ENCODE results near the gene COLEC11. TPM values are rescaled to one million over a fixed set of nuclear protein-coding genes. Genes with fewer than 3 reads are reported as not detected.

COLEC11 gene
- total and polyA plus RNA-seq, 2 of the 13 experiments (the other 11 are each of a cell fraction or from before 2014, with no cell fraction given): 1.5 to 3.0 TPM

DNA sequence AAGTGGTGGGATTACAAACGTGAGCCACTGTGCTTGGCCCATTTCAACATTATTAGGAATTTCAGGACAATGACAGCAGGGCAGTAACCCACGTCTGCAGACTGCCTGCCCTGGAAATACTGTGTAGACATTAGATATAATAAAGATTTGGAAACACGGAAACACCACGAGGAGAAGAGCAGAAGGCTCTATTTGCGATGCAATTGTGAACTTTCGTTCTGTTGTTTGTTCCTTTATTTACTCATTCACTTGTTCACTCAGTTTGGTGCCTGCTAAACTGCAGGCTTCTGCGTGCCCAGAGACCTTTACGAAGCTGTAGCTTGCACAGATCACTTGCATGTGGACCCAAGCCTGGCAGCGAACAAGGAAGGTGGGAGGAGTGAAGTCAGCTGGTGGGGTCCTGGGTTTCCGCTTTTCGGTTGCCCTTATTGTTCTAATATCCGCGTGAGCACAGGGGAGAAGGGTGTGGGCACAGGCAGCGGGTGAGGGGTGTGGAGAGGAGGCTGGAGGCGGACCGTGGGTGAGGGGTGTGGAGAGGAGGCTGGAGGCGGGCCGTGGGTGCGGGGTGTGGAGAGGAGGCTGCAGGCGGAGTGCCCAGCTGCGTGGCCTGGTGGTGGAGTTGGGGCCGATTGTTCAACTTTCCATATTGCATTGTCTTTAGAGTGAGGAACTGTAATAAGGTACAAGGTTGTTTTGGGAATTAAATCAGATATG, 3.4 kb downstream of the COLEC11 start (continued):
- TF ChIP-seq, protein P1, sequence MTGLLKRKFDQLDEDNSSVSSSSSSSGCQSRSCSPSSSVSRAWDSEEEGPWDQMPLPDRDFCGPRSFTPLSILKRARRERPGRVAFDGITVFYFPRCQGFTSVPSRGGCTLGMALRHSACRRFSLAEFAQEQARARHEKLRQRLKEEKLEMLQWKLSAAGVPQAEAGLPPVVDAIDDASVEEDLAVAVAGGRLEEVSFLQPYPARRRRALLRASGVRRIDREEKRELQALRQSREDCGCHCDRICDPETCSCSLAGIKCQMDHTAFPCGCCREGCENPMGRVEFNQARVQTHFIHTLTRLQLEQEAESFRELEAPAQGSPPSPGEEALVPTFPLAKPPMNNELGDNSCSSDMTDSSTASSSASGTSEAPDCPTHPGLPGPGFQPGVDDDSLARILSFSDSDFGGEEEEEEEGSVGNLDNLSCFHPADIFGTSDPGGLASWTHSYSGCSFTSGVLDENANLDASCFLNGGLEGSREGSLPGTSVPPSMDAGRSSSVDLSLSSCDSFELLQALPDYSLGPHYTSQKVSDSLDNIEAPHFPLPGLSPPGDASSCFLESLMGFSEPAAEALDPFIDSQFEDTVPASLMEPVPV (CRISPR knock-in tag; IDR thresholded peaks at IDR 0.05): no peak
- TF ChIP-seq, protein P2, sequence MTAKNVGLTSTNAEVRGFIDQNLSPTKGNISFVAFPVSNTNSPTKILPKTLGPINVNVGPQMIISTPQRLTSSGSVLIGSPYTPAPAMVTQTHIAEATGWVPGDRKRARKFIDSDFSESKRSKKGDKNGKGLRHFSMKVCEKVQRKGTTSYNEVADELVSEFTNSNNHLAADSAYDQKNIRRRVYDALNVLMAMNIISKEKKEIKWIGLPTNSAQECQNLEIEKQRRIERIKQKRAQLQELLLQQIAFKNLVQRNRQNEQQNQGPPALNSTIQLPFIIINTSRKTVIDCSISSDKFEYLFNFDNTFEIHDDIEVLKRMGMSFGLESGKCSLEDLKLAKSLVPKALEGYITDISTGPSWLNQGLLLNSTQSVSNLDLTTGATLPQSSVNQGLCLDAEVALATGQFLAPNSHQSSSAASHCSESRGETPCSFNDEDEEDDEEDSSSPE (CRISPR knock-in tag; IDR thresholded peaks at IDR 0.05): no peak
- TF ChIP-seq, protein P3, sequence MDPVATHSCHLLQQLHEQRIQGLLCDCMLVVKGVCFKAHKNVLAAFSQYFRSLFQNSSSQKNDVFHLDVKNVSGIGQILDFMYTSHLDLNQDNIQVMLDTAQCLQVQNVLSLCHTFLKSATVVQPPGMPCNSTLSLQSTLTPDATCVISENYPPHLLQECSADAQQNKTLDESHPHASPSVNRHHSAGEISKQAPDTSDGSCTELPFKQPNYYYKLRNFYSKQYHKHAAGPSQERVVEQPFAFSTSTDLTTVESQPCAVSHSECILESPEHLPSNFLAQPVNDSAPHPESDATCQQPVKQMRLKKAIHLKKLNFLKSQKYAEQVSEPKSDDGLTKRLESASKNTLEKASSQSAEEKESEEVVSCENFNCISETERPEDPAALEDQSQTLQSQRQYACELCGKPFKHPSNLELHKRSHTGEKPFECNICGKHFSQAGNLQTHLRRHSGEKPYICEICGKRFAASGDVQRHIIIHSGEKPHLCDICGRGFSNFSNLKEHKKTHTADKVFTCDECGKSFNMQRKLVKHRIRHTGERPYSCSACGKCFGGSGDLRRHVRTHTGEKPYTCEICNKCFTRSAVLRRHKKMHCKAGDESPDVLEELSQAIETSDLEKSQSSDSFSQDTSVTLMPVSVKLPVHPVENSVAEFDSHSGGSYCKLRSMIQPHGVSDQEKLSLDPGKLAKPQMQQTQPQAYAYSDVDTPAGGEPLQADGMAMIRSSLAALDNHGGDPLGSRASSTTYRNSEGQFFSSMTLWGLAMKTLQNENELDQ (CRISPR knock-in tag; IDR thresholded peaks at IDR 0.05; ENCODE audit: borderline replicate concordance): no peak
- TF ChIP-seq FOXO1 (CRISPR knock-in tag; IDR thresholded peaks at IDR 0.05) (no peak), KDM2A (CRISPR knock-in tag; IDR thresholded peaks at IDR 0.05; ENCODE audit: borderline replicate concordance, low read depth) (no peak), ZNF850 (CRISPR knock-in tag; conservative IDR thresholded peaks at IDR 0.05) (no peak), CENPT (CRISPR knock-in tag; IDR thresholded peaks at IDR 0.05; ENCODE audit: low read depth) (no peak)
- TF ChIP-seq, protein P4, sequence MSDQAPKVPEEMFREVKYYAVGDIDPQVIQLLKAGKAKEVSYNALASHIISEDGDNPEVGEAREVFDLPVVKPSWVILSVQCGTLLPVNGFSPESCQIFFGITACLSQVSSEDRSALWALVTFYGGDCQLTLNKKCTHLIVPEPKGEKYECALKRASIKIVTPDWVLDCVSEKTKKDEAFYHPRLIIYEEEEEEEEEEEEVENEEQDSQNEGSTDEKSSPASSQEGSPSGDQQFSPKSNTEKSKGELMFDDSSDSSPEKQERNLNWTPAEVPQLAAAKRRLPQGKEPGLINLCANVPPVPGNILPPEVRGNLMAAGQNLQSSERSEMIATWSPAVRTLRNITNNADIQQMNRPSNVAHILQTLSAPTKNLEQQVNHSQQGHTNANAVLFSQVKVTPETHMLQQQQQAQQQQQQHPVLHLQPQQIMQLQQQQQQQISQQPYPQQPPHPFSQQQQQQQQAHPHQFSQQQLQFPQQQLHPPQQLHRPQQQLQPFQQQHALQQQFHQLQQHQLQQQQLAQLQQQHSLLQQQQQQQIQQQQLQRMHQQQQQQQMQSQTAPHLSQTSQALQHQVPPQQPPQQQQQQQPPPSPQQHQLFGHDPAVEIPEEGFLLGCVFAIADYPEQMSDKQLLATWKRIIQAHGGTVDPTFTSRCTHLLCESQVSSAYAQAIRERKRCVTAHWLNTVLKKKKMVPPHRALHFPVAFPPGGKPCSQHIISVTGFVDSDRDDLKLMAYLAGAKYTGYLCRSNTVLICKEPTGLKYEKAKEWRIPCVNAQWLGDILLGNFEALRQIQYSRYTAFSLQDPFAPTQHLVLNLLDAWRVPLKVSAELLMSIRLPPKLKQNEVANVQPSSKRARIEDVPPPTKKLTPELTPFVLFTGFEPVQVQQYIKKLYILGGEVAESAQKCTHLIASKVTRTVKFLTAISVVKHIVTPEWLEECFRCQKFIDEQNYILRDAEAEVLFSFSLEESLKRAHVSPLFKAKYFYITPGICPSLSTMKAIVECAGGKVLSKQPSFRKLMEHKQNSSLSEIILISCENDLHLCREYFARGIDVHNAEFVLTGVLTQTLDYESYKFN (CRISPR knock-in tag; conservative IDR thresholded peaks at IDR 0.05): 0 out of 2 replicates have a peak, but pooled peaks have one; percentile 25
- TF ChIP-seq, protein P5, sequence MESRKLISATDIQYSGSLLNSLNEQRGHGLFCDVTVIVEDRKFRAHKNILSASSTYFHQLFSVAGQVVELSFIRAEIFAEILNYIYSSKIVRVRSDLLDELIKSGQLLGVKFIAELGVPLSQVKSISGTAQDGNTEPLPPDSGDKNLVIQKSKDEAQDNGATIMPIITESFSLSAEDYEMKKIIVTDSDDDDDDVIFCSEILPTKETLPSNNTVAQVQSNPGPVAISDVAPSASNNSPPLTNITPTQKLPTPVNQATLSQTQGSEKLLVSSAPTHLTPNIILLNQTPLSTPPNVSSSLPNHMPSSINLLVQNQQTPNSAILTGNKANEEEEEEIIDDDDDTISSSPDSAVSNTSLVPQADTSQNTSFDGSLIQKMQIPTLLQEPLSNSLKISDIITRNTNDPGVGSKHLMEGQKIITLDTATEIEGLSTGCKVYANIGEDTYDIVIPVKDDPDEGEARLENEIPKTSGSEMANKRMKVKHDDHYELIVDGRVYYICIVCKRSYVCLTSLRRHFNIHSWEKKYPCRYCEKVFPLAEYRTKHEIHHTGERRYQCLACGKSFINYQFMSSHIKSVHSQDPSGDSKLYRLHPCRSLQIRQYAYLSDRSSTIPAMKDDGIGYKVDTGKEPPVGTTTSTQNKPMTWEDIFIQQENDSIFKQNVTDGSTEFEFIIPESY (CRISPR knock-in tag; IDR thresholded peaks at IDR 0.05): peak; percentile 72; the same call in 1 of the 2 replicates
- TF ChIP-seq, protein P6, sequence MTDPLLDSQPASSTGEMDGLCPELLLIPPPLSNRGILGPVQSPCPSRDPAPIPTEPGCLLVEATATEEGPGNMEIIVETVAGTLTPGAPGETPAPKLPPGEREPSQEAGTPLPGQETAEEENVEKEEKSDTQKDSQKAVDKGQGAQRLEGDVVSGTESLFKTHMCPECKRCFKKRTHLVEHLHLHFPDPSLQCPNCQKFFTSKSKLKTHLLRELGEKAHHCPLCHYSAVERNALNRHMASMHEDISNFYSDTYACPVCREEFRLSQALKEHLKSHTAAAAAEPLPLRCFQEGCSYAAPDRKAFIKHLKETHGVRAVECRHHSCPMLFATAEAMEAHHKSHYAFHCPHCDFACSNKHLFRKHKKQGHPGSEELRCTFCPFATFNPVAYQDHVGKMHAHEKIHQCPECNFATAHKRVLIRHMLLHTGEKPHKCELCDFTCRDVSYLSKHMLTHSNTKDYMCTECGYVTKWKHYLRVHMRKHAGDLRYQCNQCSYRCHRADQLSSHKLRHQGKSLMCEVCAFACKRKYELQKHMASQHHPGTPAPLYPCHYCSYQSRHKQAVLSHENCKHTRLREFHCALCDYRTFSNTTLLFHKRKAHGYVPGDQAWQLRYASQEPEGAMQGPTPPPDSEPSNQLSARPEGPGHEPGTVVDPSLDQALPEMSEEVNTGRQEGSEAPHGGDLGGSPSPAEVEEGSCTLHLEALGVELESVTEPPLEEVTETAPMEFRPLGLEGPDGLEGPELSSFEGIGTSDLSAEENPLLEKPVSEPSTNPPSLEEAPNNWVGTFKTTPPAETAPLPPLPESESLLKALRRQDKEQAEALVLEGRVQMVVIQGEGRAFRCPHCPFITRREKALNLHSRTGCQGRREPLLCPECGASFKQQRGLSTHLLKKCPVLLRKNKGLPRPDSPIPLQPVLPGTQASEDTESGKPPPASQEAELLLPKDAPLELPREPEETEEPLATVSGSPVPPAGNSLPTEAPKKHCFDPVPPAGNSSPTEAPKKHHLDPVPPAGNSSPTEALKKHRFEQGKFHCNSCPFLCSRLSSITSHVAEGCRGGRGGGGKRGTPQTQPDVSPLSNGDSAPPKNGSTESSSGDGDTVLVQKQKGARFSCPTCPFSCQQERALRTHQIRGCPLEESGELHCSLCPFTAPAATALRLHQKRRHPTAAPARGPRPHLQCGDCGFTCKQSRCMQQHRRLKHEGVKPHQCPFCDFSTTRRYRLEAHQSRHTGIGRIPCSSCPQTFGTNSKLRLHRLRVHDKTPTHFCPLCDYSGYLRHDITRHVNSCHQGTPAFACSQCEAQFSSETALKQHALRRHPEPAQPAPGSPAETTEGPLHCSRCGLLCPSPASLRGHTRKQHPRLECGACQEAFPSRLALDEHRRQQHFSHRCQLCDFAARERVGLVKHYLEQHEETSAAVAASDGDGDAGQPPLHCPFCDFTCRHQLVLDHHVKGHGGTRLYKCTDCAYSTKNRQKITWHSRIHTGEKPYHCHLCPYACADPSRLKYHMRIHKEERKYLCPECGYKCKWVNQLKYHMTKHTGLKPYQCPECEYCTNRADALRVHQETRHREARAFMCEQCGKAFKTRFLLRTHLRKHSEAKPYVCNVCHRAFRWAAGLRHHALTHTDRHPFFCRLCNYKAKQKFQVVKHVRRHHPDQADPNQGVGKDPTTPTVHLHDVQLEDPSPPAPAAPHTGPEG (CRISPR knock-in tag; IDR thresholded peaks at IDR 0.05): no peak
